ENCODE measurements around the gene CLEC2B. TPM values are rescaled to one million over a fixed set of nuclear protein-coding genes. Genes with fewer than 3 reads are reported as not detected.

Gene CLEC2B
- total RNA-seq, 1 experiment from 2014 or later = not detected

DNA sequence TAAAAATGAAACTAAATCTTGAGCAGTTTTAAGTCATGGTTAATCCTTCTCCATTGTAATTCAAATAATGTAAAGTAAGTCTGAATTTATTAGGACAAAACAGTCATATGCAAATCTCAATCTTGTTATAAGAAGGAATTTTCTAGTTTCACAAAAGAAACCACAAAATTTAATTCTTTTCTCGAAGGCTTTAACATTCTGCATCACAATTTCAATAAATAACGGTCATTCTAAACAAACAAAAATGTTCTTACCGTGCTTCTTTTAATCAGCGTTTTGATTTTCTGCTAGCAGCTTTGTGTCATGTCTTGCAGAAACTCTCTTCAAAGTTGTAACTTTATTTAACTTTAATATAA is 225 bp downstream of the CLEC2B start:
- peak overlapping the region; percentile 70 for H3K4me3 ChIP-seq (ENCODE audit: low read length)
- no peaks in the 10 kb centered on the region for H3K79me2 ChIP-seq (ENCODE audit: low read length)
- CTCF ChIA-PET = no interaction called here

DNA sequence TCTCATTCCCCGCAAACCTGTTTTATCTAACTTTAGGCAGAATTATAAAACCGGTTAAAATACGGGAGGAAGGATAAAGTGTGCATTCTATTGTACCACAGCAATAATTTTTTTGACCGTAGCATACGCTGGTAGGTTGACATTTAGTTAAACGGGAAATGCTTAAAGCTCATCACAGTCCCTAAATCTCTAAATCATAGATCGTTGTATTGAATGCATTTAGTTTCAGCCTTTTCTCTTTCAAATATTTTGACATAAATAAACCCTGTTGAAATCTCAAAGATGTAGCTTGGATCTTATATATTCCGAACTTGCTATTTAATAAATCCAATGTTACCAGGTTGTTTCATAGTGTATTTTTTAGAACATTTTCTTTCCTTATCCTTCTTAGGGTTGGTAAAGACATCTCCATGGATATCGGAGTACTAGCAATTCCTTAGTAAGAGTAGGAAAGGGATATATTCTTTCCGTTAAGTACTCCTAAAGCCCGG is 798 bp downstream of the CLEC2B start:
- Histone ChIP-seq H3K9me3 (ENCODE audit: low read length) (no peaks in the 10 kb centered on the region), H3K27me3 (ENCODE audit: low read length) (peaks cover under 1% of the 10 kb centered on the region; the same call in 1 of the 2 replicates), H2AFZ (ENCODE audit: low read length) (no peak overlapping the region), H3K4me3 (ENCODE audit: low read length) (no peak overlapping the region), H3K4me2 (ENCODE audit: low read length) (no peak overlapping the region), H3F3A (ENCODE audit: low read length, unreplicated experiment) (no peaks in the 10 kb centered on the region), H3K9ac (ENCODE audit: low read length) (no peak overlapping the region), H3K4me1 (ENCODE audit: insufficient read depth, low read length) (peaks cover 13% of the 10 kb centered on the region; the same call in 1 of the 2 replicates), H3K79me2 (ENCODE audit: low read length) (no peaks in the 10 kb centered on the region), H3K36me3 (ENCODE audit: low read depth, low read length) (no peaks in the 10 kb centered on the region), H3K27ac (ENCODE audit: low read length) (no peak overlapping the region), H4K20me1 (ENCODE audit: low read length) (no peaks in the 10 kb centered on the region), H3K9me2 (replicated peaks; ENCODE audit: low read length) (no peaks in the 10 kb centered on the region)
- POLR2A ChIA-PET (ENCODE audit: unreplicated experiment) = interaction anchor here (0.6 kb wide), 1 partner anchor 32 kb away, joined by 7 read pairs; no protein-coding TSS in a partner anchor
- no TSS peak for BruUV-seq (replicated peaks)
- TF ChIP-seq EZH2 (IDR thresholded peaks at IDR 0.05; ENCODE audit: low read length, unreplicated experiment) (no peak), EZH2phosphoT487 (IDR thresholded peaks at IDR 0.05; ENCODE audit: borderline replicate concordance, low read length) (no peak)
- TF ChIP-seq, protein P1, sequence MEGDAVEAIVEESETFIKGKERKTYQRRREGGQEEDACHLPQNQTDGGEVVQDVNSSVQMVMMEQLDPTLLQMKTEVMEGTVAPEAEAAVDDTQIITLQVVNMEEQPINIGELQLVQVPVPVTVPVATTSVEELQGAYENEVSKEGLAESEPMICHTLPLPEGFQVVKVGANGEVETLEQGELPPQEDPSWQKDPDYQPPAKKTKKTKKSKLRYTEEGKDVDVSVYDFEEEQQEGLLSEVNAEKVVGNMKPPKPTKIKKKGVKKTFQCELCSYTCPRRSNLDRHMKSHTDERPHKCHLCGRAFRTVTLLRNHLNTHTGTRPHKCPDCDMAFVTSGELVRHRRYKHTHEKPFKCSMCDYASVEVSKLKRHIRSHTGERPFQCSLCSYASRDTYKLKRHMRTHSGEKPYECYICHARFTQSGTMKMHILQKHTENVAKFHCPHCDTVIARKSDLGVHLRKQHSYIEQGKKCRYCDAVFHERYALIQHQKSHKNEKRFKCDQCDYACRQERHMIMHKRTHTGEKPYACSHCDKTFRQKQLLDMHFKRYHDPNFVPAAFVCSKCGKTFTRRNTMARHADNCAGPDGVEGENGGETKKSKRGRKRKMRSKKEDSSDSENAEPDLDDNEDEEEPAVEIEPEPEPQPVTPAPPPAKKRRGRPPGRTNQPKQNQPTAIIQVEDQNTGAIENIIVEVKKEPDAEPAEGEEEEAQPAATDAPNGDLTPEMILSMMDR (conservative IDR thresholded peaks at IDR 0.05; ENCODE audit: low read depth, low read length) = no peak
- CTCF ChIA-PET = no interaction called here
- intact Hi-C loops (cut with micrococcal nuclease) = no loop called here
- ATAC-seq (no peak), DNase-seq (no peak)

More for the DNA sequence above, 225 bp downstream of the CLEC2B start:
- Histone ChIP-seq H4K20me1 (ENCODE audit: low read length) (no peaks in the 10 kb centered on the region), H3K27ac (ENCODE audit: low read length) (no peak overlapping the region), H3K9me2 (replicated peaks; ENCODE audit: low read length) (no peaks in the 10 kb centered on the region), H3F3A (ENCODE audit: low read length, unreplicated experiment) (no peaks in the 10 kb centered on the region), H3K4me1 (ENCODE audit: insufficient read depth, low read length) (peaks cover 13% of the 10 kb centered on the region; the same call in 1 of the 2 replicates), H2AFZ (ENCODE audit: low read length) (no peak overlapping the region), H3K9me3 (ENCODE audit: low read length) (no peaks in the 10 kb centered on the region), H3K4me2 (ENCODE audit: low read length) (peak overlapping the region; percentile 95), H3K9ac (ENCODE audit: low read length) (no peak overlapping the region), H3K36me3 (ENCODE audit: low read depth, low read length) (no peaks in the 10 kb centered on the region), H3K27me3 (ENCODE audit: low read length) (no peaks in the 10 kb centered on the region; the same call in 1 of the 2 replicates)
- ATAC-seq = no peak
- intact Hi-C loops (cut with micrococcal nuclease) = no loop called here
- DNase-seq = no peak
- POLR2A ChIA-PET (ENCODE audit: unreplicated experiment) = no interaction called here
- BruUV-seq (replicated peaks) = TSS peak; percentile 79
- no peak for TF ChIP-seq EZH2phosphoT487 (IDR thresholded peaks at IDR 0.05; ENCODE audit: borderline replicate concordance, low read length)
- TF ChIP-seq, protein P1 (conservative IDR thresholded peaks at IDR 0.05; ENCODE audit: low read depth, low read length) = no peak
- TF ChIP-seq EZH2 (IDR thresholded peaks at IDR 0.05; ENCODE audit: low read length, unreplicated experiment) = no peak

DNA sequence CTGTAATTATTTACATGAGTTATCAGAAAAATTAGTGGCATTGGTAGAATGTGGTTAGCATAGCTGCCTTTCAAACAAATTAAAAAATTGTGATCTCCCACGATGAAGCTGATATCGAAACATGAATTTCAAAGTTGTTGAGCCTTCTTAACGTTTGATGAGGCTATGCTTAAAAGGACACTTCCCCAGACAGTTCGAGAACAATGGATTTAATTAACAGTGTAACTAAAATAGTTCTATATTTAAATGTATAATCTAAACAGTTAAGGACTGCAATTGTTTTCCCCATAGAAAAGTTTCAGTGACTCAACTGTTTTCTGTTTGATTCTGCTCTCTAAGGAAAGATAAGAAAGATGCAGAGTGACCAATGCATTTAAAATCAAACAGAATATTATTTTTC is 1.6 kb downstream of the CLEC2B start:
- Histone ChIP-seq H3K27ac (ENCODE audit: low read length) (no peak overlapping the region), H2AFZ (ENCODE audit: low read length) (no peak overlapping the region), H3K4me1 (ENCODE audit: insufficient read depth, low read length) (peaks cover 13% of the 10 kb centered on the region; the same call in 1 of the 2 replicates), H4K20me1 (ENCODE audit: low read length) (no peaks in the 10 kb centered on the region), H3K4me2 (ENCODE audit: low read length) (no peak overlapping the region), H3K9me2 (replicated peaks; ENCODE audit: low read length) (no peaks in the 10 kb centered on the region), H3K79me2 (ENCODE audit: low read length) (no peaks in the 10 kb centered on the region), H3F3A (ENCODE audit: low read length, unreplicated experiment) (no peaks in the 10 kb centered on the region), H3K9ac (ENCODE audit: low read length) (no peak overlapping the region), H3K27me3 (ENCODE audit: low read length) (peaks cover 9% of the 10 kb centered on the region; the same call in 1 of the 2 replicates), H3K9me3 (ENCODE audit: low read length) (no peaks in the 10 kb centered on the region), H3K36me3 (ENCODE audit: low read depth, low read length) (no peaks in the 10 kb centered on the region), H3K4me3 (ENCODE audit: low read length) (no peak overlapping the region)
- ChIA-PET CTCF (no interaction called here), POLR2A (ENCODE audit: unreplicated experiment) (interaction anchor here (0.6 kb wide), 1 partner anchor 31 kb away, joined by 7 read pairs; no protein-coding TSS in a partner anchor)
- intact Hi-C loops (cut with micrococcal nuclease) = no loop called here
- TF ChIP-seq EZH2 (IDR thresholded peaks at IDR 0.05; ENCODE audit: low read length, unreplicated experiment) (no peak), EZH2phosphoT487 (IDR thresholded peaks at IDR 0.05; ENCODE audit: borderline replicate concordance, low read length) (no peak)
- TF ChIP-seq, protein P1 (conservative IDR thresholded peaks at IDR 0.05; ENCODE audit: low read depth, low read length) = no peak
- DNase-seq (no peak), ATAC-seq (no peak)
- no TSS peak for BruUV-seq (replicated peaks)
